NCI-H1417 (cell line): ENCODE results near the gene CPNE8.
"Not testable (repeated sequence)": the region's sequence is repeated elsewhere in the genome, so short reads cannot be mapped to it uniquely, and the experiment has no call there.

Experiments used
- DNase-seq, 3 experiments: peaks; one replicate each; lab custom pipeline; 2025; lab: John Stamatoyannopoulos, UW

The CPNE8 gene

GRCh38 chr12:38825006-38825405, 80.4 kb downstream of the CPNE8 start:
- DNase-seq: no peak

- DNase-seq: no peak
Measured at GRCh38 chr12:38823738-38824137, 81.7 kb downstream of the CPNE8 start.

- no peak for DNase-seq
Measured at GRCh38 chr12:38823314-38823713, 82.1 kb downstream of the CPNE8 start.

GRCh38 chr12:38817942-38818341, 87.4 kb downstream of the CPNE8 start:
- DNase-seq: no peak

- DNase-seq: no peak
Measured at GRCh38 chr12:38813923-38814322, 91.5 kb downstream of the CPNE8 start.

- DNase-seq: no peak
Measured at GRCh38 chr12:38811814-38812356, 93.5 kb downstream of the CPNE8 start.

GRCh38 chr12:38809832-38810231, 95.6 kb downstream of the CPNE8 start:
- DNase-seq: no peak

GRCh38 chr12:38788106-38788505, 117.3 kb downstream of the CPNE8 start:
- no peak for DNase-seq

GRCh38 chr12:38785381-38785780, 120.0 kb downstream of the CPNE8 start:
- DNase-seq: no peak

- DNase-seq: no peak
Measured at GRCh38 chr12:38783304-38783703, 122.1 kb downstream of the CPNE8 start.

GRCh38 chr12:38782359-38782758, 123.0 kb downstream of the CPNE8 start:
- no peak for DNase-seq

GRCh38 chr12:38776647-38777046, 128.7 kb downstream of the CPNE8 start:
- DNase-seq: no peak

- no peak for DNase-seq
Measured at GRCh38 chr12:38775457-38775856, 129.9 kb downstream of the CPNE8 start.

- DNase-seq: no peak
Measured at GRCh38 chr12:38772437-38772836, 133.0 kb downstream of the CPNE8 start.

- no peak for DNase-seq
Measured at GRCh38 chr12:38771871-38772270, 133.5 kb downstream of the CPNE8 start.

GRCh38 chr12:38761636-38762342, 143.6 kb downstream of the CPNE8 start:
- no peak for DNase-seq

GRCh38 chr12:38761111-38761510, 144.3 kb downstream of the CPNE8 start:
- DNase-seq: no peak

- no peak for DNase-seq
Measured at GRCh38 chr12:38759621-38760020, 145.8 kb downstream of the CPNE8 start.

GRCh38 chr12:38746744-38747143, 158.6 kb downstream of the CPNE8 start:
- no peak for DNase-seq

- DNase-seq: no peak
Measured at GRCh38 chr12:38745601-38746000, 159.8 kb downstream of the CPNE8 start.

GRCh38 chr12:38744041-38744440, 161.3 kb downstream of the CPNE8 start:
- DNase-seq: no peak

GRCh38 chr12:38742496-38742895, 162.9 kb downstream of the CPNE8 start:
- not testable (repeated sequence) for DNase-seq

- no peak for DNase-seq
Measured at GRCh38 chr12:38736821-38737220, 168.6 kb downstream of the CPNE8 start.

GRCh38 chr12:38732761-38733160, 172.6 kb downstream of the CPNE8 start:
- no peak for DNase-seq
